Neural progenitor cell (in vitro differentiated cells): ENCODE measurements around the gene VWF.

Experiments
- CTCF ChIP-seq: fragments of 200-600 bp; sonication (generic); IDR thresholded peaks from 2 replicates; pipeline ENCODE4 v1.5.1; 2017; ENCODE audit warnings: antibody characterized with exemption, mild to moderate bottlenecking
- EZH2 ChIP-seq: fragments of 200-600 bp; sonication (generic); IDR thresholded peaks from 2 replicates; pipeline ENCODE4 v1.6.1; 2017; ENCODE audit warnings: antibody characterized with exemption, mild to moderate bottlenecking, moderate library complexity

GRCh38 chr12:6039894-6040601 is 84.4 kb downstream of the VWF start:
- TF ChIP-seq CTCF (peak; percentile 90), EZH2 (no peak)
